ENCODE measurements around the gene MARF1.
"Not testable (repeated sequence)": the region's sequence is repeated elsewhere in the genome, so short reads cannot be mapped to it uniquely, and the experiment has no call there.

DNA sequence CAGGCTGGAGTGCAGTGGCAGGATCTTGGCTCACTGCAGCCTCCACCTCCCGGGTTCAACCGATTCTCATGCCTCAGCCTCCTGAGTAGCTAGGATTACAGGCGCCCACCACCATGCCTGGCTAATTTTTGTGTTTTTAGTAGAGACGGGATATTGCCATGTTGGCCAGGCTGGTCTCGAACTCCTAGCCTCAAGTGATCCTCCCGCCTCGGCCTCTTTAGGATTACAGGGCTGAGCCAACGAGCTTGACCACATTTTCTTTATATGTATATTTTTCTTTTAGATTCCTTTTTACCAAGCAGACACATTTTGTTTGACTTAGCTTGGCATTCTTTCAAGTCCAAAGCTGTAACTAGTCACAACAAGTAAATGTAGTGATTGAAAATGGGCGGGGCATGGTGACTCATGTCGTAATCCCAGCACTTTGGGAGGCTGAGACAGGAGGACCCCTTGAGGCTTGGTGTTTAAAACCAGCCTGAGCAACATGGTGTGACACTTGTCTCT lies 2.1 kb upstream of the MARF1 start:
- not testable (repeated sequence) for TF ChIP-seq CREB1 (IDR thresholded peaks at IDR 0.05); EP300 (IDR thresholded peaks at IDR 0.05; ENCODE audit: borderline replicate concordance in 1 of 2, low read depth in 2 of 2, low read length in 2 of 2); POLR2A (IDR thresholded peaks at IDR 0.05; ENCODE audit: control extremely low read depth in 1 of 2, low read depth in 2 of 2, low read length in 2 of 2); RXRA (IDR thresholded peaks at IDR 0.05; ENCODE audit: insufficient read depth, low read depth, low read length); RFX5 (IDR thresholded peaks at IDR 0.05; ENCODE audit: borderline replicate concordance, low read depth, low read length); EZH2 (IDR thresholded peaks at IDR 0.05; ENCODE audit: low read depth, low read length, severe bottlenecking); RNF2 (IDR thresholded peaks at IDR 0.05; ENCODE audit: borderline replicate concordance, low read depth, low read length, missing control alignments, poor library complexity, severe bottlenecking)

All from H1 (cell line).